DMS79 treated with DMSO at 0.1 percent for 48 hours (cell line): ENCODE measurements around the gene NPSR1.

Source experiments
- DNase-seq: peaks from one replicate; lab custom pipeline; 2025; lab: John Stamatoyannopoulos, UW

Gene NPSR1

GRCh38 chr7:34720289-34720688 is 62.3 kb downstream of the NPSR1 start:
- DNase-seq = no peak

- DNase-seq = no peak
Observed at GRCh38 chr7:34723338-34723737, 65.3 kb downstream of the NPSR1 start.

- no peak for DNase-seq
Observed at GRCh38 chr7:34723866-34724490, 66.0 kb downstream of the NPSR1 start.

DNA sequence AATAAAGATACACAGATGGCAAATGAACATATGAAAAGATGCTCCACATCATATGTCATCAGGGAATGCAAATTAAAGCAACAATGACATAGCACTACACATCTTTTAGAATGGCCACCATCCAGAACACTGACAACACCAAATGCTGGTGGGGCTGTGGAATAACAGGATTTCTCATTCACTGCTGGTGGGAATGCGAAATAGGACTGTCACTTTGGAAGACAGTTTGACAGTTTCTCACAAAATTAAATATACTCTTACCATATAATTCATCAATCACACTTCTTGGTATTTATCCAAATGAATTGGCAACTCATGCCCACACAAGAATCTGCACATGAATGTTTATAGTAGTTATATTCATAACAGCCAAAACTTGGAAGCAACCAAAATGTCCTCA is 68.2 kb downstream of the NPSR1 start:
- DNase-seq = no peak

GRCh38 chr7:34727464-34727995 is 69.5 kb downstream of the NPSR1 start:
- peak; percentile 18 for DNase-seq

DNA sequence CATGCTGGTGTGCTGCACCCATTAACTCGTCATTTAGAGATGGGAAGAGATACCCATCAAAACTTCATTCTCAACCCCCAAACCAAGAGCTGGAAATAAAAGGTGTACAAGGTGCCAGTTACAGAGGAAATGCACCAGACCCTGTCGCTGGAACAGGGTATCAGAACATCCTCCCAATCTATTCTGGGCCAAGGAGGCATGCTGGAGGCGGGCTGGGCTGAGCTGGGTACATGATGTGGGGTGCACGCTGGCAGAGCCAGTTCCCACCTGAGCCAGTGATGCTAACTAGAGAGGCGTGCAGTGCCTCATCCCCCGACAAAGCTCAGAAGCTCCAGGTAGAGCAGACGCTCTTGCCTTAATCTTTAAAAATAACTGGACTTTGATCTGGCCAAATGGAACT is 70.1 kb downstream of the NPSR1 start:
- DNase-seq = no peak

DNA sequence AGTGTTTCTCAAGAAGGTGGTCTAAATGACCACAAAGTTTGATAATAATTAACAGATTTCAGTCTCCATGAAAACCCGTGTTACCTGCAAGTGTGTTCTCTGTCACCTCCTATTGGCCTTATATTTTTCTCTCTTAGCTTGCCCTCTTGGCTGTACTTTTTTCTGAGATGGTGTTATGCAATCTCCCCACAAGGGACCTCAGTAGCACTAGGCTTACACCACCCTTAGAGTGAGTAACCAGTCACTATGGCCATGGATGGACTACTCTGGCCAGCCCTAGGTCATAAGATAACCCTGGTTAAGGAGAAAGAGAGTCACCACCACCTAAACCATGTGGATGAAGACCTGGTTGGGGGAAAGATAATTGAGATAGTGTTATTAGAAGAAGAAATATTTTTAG is 76.8 kb downstream of the NPSR1 start:
- no peak for DNase-seq

DNA sequence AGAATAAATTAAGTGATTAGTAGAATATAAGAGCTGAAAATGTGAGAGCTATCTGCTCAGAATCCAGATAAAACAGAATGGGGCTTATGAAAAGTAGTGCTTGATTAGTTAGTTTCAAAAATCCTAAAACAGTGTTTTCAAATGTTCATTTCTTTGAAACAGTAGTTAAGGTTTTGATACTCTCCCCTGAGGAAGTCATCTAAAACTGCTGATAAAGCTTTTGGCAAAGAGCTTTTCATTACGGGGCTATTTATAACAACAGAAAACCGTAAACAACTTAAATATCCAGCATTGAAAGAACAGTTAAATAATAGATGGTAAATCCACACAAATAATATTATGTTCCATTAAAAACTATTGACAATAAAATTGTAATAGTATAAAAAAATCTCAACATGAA is 77.5 kb downstream of the NPSR1 start:
- DNase-seq = no peak

DNA sequence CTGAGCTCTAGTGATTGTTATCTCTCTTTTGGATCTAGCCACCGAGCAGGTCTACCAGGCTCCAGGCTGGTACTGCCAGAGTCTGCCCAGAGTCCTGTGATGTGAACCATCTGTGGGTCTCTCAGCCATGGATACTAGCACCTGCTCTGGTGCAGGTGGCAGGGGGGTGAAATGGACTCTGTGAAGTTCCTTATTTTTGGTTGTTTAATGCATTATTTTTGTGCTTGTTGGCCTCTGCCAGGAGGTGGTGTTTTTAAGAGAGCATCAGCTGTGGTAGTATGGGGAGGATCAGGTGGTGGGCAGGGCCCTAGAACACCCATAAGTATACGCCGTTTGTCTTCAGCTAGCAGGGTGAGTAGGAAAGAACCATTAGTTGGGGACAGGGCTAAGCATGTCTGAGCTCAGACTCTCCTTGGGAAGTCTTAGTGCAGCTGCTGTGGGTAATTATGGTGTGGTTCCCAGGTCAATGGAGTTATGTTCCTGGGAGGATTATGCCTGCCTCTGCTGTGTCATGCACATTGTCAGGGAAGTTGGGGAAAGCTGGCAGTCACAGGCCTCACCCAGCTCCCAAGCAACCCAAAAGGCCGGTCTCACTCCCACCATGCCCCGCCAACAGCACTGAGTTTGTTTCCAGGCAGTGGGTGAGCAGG is 81.8 kb downstream of the NPSR1 start:
- no peak for DNase-seq

DNA sequence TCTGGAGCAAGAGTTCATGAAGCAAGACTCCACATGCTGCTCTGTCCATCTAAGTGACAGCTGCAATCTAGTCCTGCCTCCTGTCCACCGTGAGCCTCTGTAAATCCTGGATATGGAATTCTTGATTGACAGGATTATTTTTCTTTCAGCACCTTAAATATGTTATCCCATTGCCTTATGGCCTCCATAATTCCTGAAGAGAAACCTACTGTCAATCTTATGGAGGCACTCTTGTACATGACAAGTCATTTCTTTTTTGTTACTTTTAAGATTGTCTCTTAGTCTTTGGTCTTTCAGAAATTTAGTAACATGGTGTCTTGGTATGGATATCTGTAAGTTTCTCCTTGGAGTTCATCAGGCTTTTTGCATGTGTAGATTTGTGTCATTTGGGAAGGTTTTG is 82.8 kb downstream of the NPSR1 start:
- DNase-seq = no peak

- peak; percentile 31 for DNase-seq
Observed at GRCh38 chr7:34747176-34747781, 89.3 kb downstream of the NPSR1 start.

GRCh38 chr7:34747867-34748727 is 90.1 kb downstream of the NPSR1 start:
- peak; percentile 83 for DNase-seq

- no peak for DNase-seq
Observed at GRCh38 chr7:34748728-34749089, 90.7 kb downstream of the NPSR1 start.

GRCh38 chr7:34749446-34749845 is 91.4 kb downstream of the NPSR1 start:
- DNase-seq = no peak

DNA sequence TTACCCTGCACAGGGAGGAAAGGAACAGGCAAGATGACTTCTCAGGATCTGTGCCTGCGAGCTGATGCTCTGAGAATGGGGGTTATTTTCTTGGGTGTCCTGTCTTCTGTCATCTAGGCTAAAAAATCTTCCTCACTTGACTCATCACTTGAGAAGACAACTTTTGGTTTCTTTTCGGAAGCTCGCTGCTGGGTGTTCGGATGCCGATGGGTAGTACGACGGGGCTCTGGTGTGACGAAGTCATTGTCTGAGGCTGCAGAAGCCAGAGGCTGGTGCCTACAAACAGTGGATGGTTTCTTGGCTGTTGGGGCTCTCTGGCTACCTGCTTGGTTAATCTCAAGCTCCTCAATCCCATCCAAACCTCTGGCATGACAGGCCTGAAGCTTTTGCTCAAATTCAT is 92.2 kb downstream of the NPSR1 start:
- no peak for DNase-seq

DNA sequence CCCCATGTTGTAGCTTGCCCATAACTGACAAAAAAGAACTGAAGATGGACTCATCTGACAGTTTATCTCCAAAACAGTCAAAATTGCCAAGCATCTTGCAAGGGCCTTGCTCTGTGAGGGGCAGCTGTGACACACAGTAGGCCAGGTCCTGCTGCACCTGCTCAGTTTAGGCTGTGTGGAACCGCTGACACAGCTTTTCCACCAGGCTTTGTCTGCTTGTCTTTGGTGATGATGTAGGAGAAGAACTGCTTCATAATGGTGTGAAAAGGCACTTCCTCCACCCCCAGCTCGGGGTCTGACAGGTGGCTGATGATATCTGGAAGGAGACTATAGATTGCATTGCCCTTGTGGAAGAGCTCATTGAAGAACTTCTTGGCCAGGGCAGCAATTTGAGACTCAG is 92.6 kb downstream of the NPSR1 start:
- no peak for DNase-seq

DNA sequence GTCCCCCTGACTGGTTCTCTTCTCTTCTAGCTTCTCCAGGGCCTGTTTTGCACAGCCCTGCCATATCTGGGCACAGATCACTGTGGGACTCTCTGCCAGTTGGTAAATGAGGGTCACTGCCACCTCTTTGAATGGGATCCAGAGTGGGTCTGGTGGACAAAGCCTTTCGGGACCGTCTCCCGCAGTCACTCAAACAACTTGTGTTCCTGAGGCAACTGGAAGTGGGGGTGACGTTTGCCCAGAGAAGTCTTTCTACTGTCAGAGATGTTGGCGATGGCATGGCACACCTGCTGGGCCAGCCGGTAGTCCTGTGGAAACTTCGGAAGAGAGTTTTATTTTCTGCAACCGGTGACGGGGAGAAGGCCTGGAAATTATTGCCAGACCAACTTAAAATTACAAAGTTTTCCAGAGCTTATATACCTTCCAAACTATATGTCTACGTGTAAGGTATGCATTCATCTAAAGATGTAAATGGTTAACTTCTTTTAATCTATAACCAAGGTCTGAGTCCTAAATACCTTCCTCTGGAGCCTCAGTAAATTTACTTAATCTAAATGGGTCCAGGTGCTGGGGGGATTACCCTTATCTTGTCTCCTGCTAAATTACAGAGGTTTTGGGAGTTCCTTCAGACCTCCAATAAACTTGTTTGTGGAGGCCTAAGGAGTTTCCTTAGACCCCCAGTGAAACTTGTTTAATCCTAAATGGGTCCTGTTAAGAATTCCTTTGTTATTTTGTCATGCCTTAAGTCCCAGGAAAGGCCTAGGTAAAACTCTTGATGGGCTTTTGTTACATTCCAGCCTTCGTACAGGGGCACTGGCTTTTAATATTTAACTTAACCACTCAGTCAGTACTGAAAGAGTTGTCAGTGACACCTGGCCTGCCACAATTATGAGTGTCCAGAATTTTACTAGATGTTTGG is 94.0 kb downstream of the NPSR1 start:
- DNase-seq = no peak

DNA sequence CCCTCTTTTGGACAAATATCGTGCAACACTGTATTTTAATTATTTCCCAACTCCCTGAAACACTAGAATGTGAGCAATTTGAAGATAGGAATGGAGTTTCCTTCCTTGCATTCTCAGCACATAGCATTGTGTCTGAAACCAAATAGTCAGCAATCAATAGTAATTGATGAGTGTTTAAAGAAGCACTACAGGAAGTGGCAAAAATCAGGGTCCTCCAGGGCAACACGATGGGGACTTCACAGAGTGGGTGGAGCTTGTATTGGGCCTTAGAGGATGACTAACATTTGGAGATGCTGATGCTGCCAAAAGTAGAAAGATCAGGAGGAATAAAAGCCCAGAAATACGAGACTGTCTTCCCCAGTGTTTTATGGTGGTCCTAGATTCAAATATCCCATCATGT is 94.9 kb downstream of the NPSR1 start:
- DNase-seq = no peak

GRCh38 chr7:34755008-34755407 is 97.0 kb downstream of the NPSR1 start:
- no peak for DNase-seq

GRCh38 chr7:34756025-34756437 is 98.0 kb downstream of the NPSR1 start:
- no peak for DNase-seq

DNA sequence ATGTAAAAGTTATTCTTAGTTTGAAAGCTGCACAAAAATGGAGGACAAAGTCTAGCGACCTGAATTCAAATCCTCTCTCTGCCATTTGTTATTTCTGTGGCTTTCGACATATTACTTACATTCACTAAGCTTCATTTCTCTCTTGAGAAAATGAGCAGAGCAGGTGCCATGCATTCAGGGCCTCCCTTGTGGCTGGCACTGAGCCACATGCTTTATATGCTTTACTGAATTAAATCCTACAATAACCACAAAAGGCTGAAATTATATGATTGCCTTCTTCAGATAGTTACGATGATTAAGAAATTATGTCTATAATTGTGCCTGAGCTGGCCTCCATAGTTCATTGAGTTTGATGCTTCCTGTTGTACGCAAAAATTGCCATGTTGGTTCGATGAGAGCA is 98.7 kb downstream of the NPSR1 start:
- DNase-seq = no peak
